MCF 10A (cell line): ENCODE results near the gene ZNF77. TPM values are rescaled to one million over a fixed set of nuclear protein-coding genes. Genes with fewer than 3 reads are reported as not detected.
A peak's percentile ranks its signal among the peaks of the same experiment; 100 is the strongest.
"Not testable (repeated sequence)": the region's sequence is repeated elsewhere in the genome, so short reads cannot be mapped to it uniquely, and the experiment has no call there.

Source experiments
- BruUV-seq: library from RNA; stranded (reverse); fragments of 400-500 nt; replicated peaks from 2 replicates; lab custom pipeline; 2021; lab: Mats Ljungman, UMichigan
- CTCF ChIA-PET: fragments of 300-600 bp; sonication (Branson Sonifier 250); formaldehyde crosslinking; extraction: SDS; loops from one replicate; lab custom pipeline; 2021; ENCODE audit warnings: antibody characterized with exemption, inconsistent platforms; lab: Yijun Ruan, JAX
- POLR2A ChIA-PET: fragments of 300-600, 350-650 bp; sonication (Branson Sonifier 250); formaldehyde crosslinking; extraction: SDS; loops from one replicate; lab custom pipeline; 2020; ENCODE audit warnings: antibody characterized with exemption, inconsistent platforms; lab: Yijun Ruan, JAX
- DNase-seq: peaks from one replicate; pipeline ENCODE4 v3.0.0-alpha.2; 2018; ENCODE audit not compliant: unreplicated experiment
- H3K27ac Mint-ChIP-seq: one replicate; pipeline ENCODE4 v1.8.0; 2022; ENCODE audit warnings: mild to moderate bottlenecking, low read depth, mixed read lengths; ENCODE audit not compliant: unreplicated experiment
- H3K27me3 Mint-ChIP-seq: one replicate; pipeline ENCODE4 v1.8.0; 2022; ENCODE audit warnings: mixed read lengths; ENCODE audit not compliant: insufficient read depth, unreplicated experiment
- H3K36me3 Mint-ChIP-seq: one replicate; pipeline ENCODE4 v1.8.0; 2022; ENCODE audit warnings: mild to moderate bottlenecking, moderate library complexity, mixed read lengths; ENCODE audit not compliant: insufficient read depth, unreplicated experiment
- H3K4me1 Mint-ChIP-seq: one replicate; pipeline ENCODE4 v1.8.0; 2022; ENCODE audit warnings: mixed read lengths; ENCODE audit not compliant: insufficient read depth, unreplicated experiment
- H3K4me3 Mint-ChIP-seq: one replicate; pipeline ENCODE4 v1.8.0; 2022; ENCODE audit warnings: mild to moderate bottlenecking, moderate library complexity, mixed read lengths; ENCODE audit not compliant: unreplicated experiment
- H3K9me3 Mint-ChIP-seq: one replicate; pipeline ENCODE4 v1.8.0; 2022; ENCODE audit warnings: mixed read lengths; ENCODE audit not compliant: unreplicated experiment
- CTCF ChIP-seq: fragments of 200-600 bp; IDR thresholded peaks from one replicate; pipeline ENCODE4 v1.8.0; 2022; ENCODE audit warnings: antibody characterized with exemption, mild to moderate bottlenecking; ENCODE audit not compliant: unreplicated experiment
- intact Hi-C: fragments of 100-400 bp; cut with micrococcal nuclease; formaldehyde crosslinking; loops from 2 replicates; pipeline ENCODE4 v1.14.1; 2022
- total RNA-seq: library from RNA; stranded (reverse); gene quantifications from 2 replicates; pipeline ENCODE4 v1.2.3, GENCODE V29; 2022

Gene ZNF77
- total RNA-seq, 1 experiment from 2014 or later = 4.9 TPM

DNA sequence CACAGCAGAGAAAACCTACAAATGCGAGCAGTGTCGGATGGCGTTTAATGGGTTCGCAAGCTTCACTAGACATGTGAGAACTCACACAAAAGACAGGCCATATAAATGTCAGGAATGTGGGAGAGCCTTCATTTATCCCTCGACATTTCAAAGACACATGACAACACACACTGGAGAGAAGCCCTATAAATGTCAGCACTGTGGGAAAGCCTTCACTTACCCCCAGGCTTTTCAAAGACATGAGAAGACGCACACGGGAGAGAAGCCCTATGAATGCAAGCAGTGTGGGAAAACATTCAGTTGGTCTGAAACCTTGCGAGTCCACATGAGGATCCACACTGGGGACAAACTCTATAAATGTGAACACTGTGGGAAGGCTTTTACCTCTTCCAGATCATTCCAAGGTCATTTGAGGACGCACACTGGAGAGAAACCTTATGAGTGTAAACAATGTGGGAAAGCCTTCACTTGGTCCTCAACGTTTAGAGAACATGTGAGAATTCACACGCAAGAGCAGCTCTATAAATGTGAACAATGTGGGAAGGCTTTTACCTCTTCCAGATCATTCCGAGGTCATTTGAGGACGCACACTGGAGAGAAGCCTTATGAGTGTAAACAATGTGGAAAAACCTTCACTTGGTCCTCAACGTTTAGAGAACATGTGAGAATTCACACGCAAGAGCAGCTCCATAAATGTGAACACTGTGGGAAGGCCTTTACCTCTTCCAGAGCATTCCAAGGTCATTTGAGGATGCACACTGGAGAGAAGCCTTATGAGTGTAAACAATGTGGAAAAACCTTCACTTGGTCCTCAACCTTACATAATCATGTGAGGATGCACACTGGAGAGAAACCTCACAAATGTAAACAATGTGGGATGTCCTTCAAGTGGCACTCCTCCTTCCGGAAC lies 27.2 kb downstream of the ZNF77 start:
- peaks cover 61% of the 10 kb centered on the region for H3K36me3 Mint-ChIP-seq
- TF ChIP-seq CTCF = no peak
- peaks cover 7% of the 10 kb centered on the region for H3K9me3 Mint-ChIP-seq

DNA sequence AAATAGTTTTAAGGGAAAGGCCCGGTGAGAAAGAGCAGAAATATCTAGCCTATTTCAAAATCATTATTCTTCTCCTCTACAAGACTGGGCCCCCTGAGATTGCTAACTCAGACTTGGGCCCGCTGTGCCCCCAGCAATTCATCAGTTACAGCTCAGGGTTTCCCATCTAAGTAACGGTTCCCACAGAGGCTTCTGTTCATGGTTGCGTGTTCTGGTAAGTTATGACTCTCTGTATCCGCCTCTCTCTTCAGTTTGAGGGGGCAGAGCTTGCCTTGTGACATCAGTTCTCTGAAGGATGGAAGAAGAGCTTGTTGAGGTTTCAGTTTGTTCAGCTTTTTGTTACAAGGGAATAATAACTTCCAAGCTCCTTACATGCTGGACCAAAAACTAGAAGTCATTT lies 32.5 kb downstream of the ZNF77 start:
- TF ChIP-seq CTCF = no peak
- peaks cover 40% of the 10 kb centered on the region for H3K36me3 Mint-ChIP-seq
- H3K27me3 Mint-ChIP-seq = no peaks in the 10 kb centered on the region
- H3K27ac Mint-ChIP-seq = no peak overlapping the region
- no peak overlapping the region for H3K4me3 Mint-ChIP-seq
- peaks cover 13% of the 10 kb centered on the region for H3K4me1 Mint-ChIP-seq
- intact Hi-C loops = no loop called here
- BruUV-seq = no TSS peak
- ChIA-PET CTCF (interaction anchor here (0.8 to 1.6 kb wide), 3 partner anchors 24 to 39 kb away, joined by 3 to 5 read pairs (median 3); no protein-coding TSS in a partner anchor), POLR2A (interaction anchor here (0.6 to 4.0 kb wide), 4 partner anchors 11 to 38 kb away, joined by 3 to 27 read pairs (median 14); partner anchors contain the start of gene ZNF57)
- peaks cover 6% of the 10 kb centered on the region for H3K9me3 Mint-ChIP-seq
- no peak for DNase-seq

More for the DNA sequence above, 27.2 kb downstream of the ZNF77 start:
- Mint-ChIP-seq H3K27me3 (no peaks in the 10 kb centered on the region), H3K4me3 (no peak overlapping the region), H3K27ac (no peak overlapping the region), H3K4me1 (no peaks in the 10 kb centered on the region)
- ChIA-PET CTCF (no interaction called here), POLR2A (interaction anchor here (0.9 kb wide), 1 partner anchor 17 kb away, joined by 5 read pairs; the partner anchor contains the start of gene ZNF57)
- DNase-seq = no peak
- BruUV-seq = no TSS peak
- intact Hi-C loops = no loop called here

DNA sequence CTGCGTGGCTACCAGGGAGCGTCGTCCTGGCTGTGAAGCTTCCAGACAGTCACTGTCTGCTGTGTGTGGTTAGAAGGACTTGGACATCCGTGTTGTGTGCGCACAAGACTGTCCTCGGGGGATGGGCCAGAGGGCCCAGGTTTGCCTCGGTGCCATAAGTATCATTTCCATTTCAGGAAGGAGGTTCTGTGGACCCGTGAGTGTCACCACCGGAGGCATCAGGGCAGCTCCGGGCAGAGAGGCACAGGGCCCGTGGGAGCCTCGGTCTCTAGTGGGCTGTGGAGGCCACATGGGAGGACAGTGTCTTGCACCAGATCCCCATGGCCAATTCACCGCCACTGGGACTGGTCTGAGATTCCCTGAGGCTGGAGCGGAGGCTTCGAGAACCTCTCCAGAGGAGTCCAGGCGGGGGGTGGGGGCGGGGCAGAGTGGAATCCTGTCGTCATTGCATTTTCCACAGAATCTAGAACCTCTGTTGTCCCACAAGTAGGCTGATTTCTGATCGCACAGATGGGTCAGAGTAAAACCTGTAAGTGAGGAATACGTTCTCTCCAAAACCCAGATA lies 38.1 kb downstream of the ZNF77 start:
- H3K36me3 Mint-ChIP-seq = peaks cover 19% of the 10 kb centered on the region
- CTCF ChIA-PET = interaction anchor here (1.0 to 1.8 kb wide), 2 partner anchors 17 to 44 kb away, joined by 3 to 4 read pairs; no protein-coding TSS in a partner anchor
- no TSS peak for BruUV-seq
- peaks cover 31% of the 10 kb centered on the region for H3K4me1 Mint-ChIP-seq
- POLR2A ChIA-PET = interaction anchor here (0.6 to 3.2 kb wide), 3 partner anchors 16 to 43 kb away, joined by 3 to 52 read pairs (median 36); no protein-coding TSS in a partner anchor
- H3K9me3 Mint-ChIP-seq = no peaks in the 10 kb centered on the region
- H3K4me3 Mint-ChIP-seq = no peak overlapping the region
- TF ChIP-seq CTCF = no peak
- no peak overlapping the region for H3K27ac Mint-ChIP-seq
- intact Hi-C loops = no loop called here
- no peak for DNase-seq
- no peaks in the 10 kb centered on the region for H3K27me3 Mint-ChIP-seq

DNA sequence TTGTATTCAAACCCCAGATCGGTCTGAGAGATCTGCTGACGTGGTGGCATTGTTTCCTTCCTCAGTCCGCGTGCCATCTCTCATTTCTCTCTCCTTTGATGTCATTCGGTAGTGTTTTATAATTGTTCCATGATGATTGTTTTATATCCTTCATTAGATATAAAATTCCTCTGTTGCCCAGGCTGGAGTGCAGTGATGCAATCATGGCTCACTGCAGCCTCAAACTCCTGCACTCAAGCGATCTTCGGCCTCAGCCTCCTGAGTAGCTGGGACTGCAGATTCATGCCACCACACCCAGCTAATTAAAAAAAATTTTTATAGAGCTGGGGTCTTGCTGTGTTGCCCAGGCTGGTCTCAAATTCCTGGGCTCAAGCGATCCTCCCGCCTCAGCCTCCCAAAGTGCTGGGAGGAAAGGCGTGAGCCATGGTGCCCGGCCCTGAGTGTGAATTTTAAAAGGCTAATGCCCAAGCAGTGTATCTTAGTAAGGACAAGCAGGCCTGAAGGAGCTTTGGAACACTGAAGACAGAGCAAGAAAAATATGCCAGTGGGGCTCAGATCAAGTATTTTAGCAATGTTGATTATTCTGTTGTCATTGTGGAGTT lies 38.8 kb downstream of the ZNF77 start:
- no peak for DNase-seq
- no peaks in the 10 kb centered on the region for H3K27me3 Mint-ChIP-seq
- H3K4me1 Mint-ChIP-seq = peaks cover 34% of the 10 kb centered on the region
- peaks cover 19% of the 10 kb centered on the region for H3K36me3 Mint-ChIP-seq
- CTCF ChIA-PET = no interaction called here
- no TSS peak for BruUV-seq
- no peaks in the 10 kb centered on the region for H3K9me3 Mint-ChIP-seq
- intact Hi-C loops = no loop called here
- H3K4me3 Mint-ChIP-seq = no peak overlapping the region
- no peak overlapping the region for H3K27ac Mint-ChIP-seq
- POLR2A ChIA-PET = interaction anchor here (0.6 kb wide), 2 partner anchors 18 to 29 kb away, joined by 3 read pairs; no protein-coding TSS in a partner anchor
- no peak for TF ChIP-seq CTCF

DNA sequence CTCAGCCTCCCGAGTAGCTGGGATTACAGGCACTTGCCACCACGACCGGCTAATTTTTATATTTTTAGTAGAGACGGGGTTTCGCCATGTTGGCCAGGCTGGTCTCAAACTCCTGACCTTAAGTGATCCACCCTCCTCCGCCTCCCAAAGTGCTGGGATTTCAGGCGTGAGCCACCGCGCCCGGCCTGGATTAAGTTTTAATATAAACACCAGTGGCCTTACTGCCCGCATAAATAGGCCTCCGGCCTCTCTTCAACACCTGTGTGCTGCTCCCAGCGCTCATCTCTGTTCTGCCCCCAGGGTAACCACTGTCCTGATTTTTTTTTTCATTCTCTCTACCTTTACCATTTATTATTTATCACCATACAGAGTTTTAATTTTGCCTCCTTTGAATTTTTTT lies 41.4 kb downstream of the ZNF77 start:
- POLR2A ChIA-PET = interaction anchor here (1.0 to 3.6 kb wide), 3 partner anchors 20 to 47 kb away, joined by 4 to 37 read pairs (median 9); no protein-coding TSS in a partner anchor

More for the DNA sequence above, 41.4 kb downstream of the ZNF77 start:
- H3K27me3 Mint-ChIP-seq, DNase-seq, intact Hi-C loops, CTCF ChIA-PET, H3K9me3 Mint-ChIP-seq, H3K4me3 Mint-ChIP-seq, BruUV-seq: not testable (repeated sequence)
- Mint-ChIP-seq H3K4me1 (peaks cover 23% of the 10 kb centered on the region), H3K36me3 (peaks cover 19% of the 10 kb centered on the region), H3K27ac (peak overlapping the region; percentile 27)
